Keratinocyte (primary cell): ENCODE data around the gene TMEM253. TPM values are rescaled to one million over a fixed set of nuclear protein-coding genes. Genes with fewer than 3 reads are reported as not detected.

ENCODE experiments used
- DNase-seq: peaks from one replicate; pipeline ENCODE4 v3.0.0-alpha.2; 2011; ENCODE audit warnings: low read depth, missing footprints, low spot score
- FAIRE-seq: peaks from 2 replicates; lab custom pipeline; 2011; peaks lifted over from hg19 to GRCh38; lab: Jason Lieb, UNC
- H2AFZ ChIP-seq: 2 replicates; pipeline ENCODE4 v1.6.0; 2012; ENCODE audit warnings: low read length, control low read depth, inconsistent platforms; ENCODE audit not compliant: control insufficient read depth
- H3K27ac ChIP-seq: 2 replicates; pipeline ENCODE4 v1.5.1; 2011; ENCODE audit warnings: low read length; ENCODE audit not compliant: control insufficient read depth, insufficient read depth
- H3K27me3 ChIP-seq: 3 replicates; pipeline ENCODE4 v1.6.0; 2011; ENCODE audit warnings: low read length; ENCODE audit not compliant: control insufficient read depth, insufficient read depth; ENCODE audit errors: extremely low read depth
- H3K36me3 ChIP-seq, 2 experiments: 2 replicates in 1 of 2; 3 replicates in 1 of 2; pipeline ENCODE4 v1.5.1; 2011; ENCODE audit warnings: low read length in 2 of 2, mild to moderate bottlenecking in 1 of 2; ENCODE audit not compliant: control insufficient read depth in 2 of 2, insufficient read depth in 2 of 2; ENCODE audit errors: extremely low read depth in 1 of 2
- H3K4me1 ChIP-seq: 3 replicates; pipeline ENCODE4 v1.5.1; 2011; ENCODE audit warnings: low read length; ENCODE audit not compliant: control insufficient read depth, insufficient read depth; ENCODE audit errors: extremely low read depth
- H3K4me2 ChIP-seq: 3 replicates; pipeline ENCODE4 v1.6.0; 2011; ENCODE audit warnings: low read depth, low read length; ENCODE audit not compliant: control insufficient read depth, insufficient read depth; ENCODE audit errors: extremely low read depth
- H3K4me3 ChIP-seq, 3 experiments: fragments of 200-600 bp in 1 of 3; sonication (generic) in 1 of 3; 2 replicates in 2 of 3; 3 replicates in 1 of 3; pipeline ENCODE4 v1.5.1; 2011 to 2016; ENCODE audit warnings: low read length in 3 of 3, mild to moderate bottlenecking in 3 of 3, control low read depth in 2 of 3, inconsistent platforms in 1 of 3, low read depth in 1 of 3, mixed read lengths in 1 of 3, mixed run types in 1 of 3, moderate library complexity in 1 of 3; ENCODE audit not compliant: control insufficient read depth in 2 of 3, insufficient read depth in 2 of 3; ENCODE audit errors: extremely low read depth in 1 of 3
- H3K79me2 ChIP-seq: 2 replicates; pipeline ENCODE4 v1.6.0; 2012; ENCODE audit warnings: low read length; ENCODE audit not compliant: control insufficient read depth, insufficient read depth
- H3K9ac ChIP-seq: 3 replicates; pipeline ENCODE4 v1.6.0; 2011; ENCODE audit warnings: low read length; ENCODE audit not compliant: control insufficient read depth, insufficient read depth; ENCODE audit errors: extremely low read depth
- H3K9me1 ChIP-seq: 3 replicates; pipeline ENCODE4 v1.6.0; 2011; ENCODE audit warnings: low read length; ENCODE audit not compliant: control insufficient read depth, insufficient read depth; ENCODE audit errors: extremely low read depth
- H3K9me3 ChIP-seq: 2 replicates; pipeline ENCODE4 v1.5.1; 2012; ENCODE audit warnings: low read depth, low read length; ENCODE audit not compliant: control insufficient read depth
- H4K20me1 ChIP-seq: 3 replicates; pipeline ENCODE4 v1.6.0; 2011; ENCODE audit warnings: low read length; ENCODE audit not compliant: control insufficient read depth, insufficient read depth; ENCODE audit errors: extremely low read depth
- EZH2 ChIP-seq: IDR thresholded peaks from one replicate; pipeline ENCODE4 v1.6.1; 2012; ENCODE audit warnings: inconsistent platforms, mild to moderate bottlenecking, low read length, moderate library complexity
- dilution Hi-C: fragments of 300-500 bp; cut with MboI; formaldehyde crosslinking; loops from one replicate; pipeline ENCODE4 v1.7.0; 2020; ENCODE audit warnings: low sequenced_read_pairs; ENCODE audit not compliant: extremely low pct_ligation_motif_present
- polyA plus RNA-seq, 5 experiments: library from polyadenylated mRNA; depleted of rRNA in 3 of 5; stranded (reverse) in 3 of 5; stranded (forward) in 1 of 5; unstranded in 1 of 5; fragments of >200 nt; gene quantifications; 1 replicate in 1 of 5; 2 replicates in 3 of 5; 3 replicates in 1 of 5; pipeline versions ENCODE4 v1.2.1 to v1.2.3, GENCODE V29; 2011 to 2012; ENCODE audit warnings: missing spikeins in 2 of 5, low read depth in 1 of 5, low replicate concordance in 1 of 5
- TF ChIP-seq, protein P1 (sequence below), 3 experiments: IDR thresholded peaks in 1 of 3; conservative IDR thresholded peaks in 1 of 3; optimal IDR thresholded peaks in 1 of 3; 2 replicates in 2 of 3; 3 replicates in 1 of 3; pipeline versions ENCODE3 to v1.5.1; 2011; ENCODE audit warnings: low read length in 3 of 3, mild to moderate bottlenecking in 3 of 3, moderate library complexity in 2 of 3, control low read depth in 1 of 3, inconsistent platforms in 1 of 3; ENCODE audit not compliant: insufficient read depth in 2 of 3; ENCODE audit errors: extremely low read depth in 1 of 3

Gene TMEM253
- polyA plus RNA-seq, 1 donor (not counting 4 experiments of a cell fraction or from before 2014, with no cell fraction given) = 1.1 TPM

DNA sequence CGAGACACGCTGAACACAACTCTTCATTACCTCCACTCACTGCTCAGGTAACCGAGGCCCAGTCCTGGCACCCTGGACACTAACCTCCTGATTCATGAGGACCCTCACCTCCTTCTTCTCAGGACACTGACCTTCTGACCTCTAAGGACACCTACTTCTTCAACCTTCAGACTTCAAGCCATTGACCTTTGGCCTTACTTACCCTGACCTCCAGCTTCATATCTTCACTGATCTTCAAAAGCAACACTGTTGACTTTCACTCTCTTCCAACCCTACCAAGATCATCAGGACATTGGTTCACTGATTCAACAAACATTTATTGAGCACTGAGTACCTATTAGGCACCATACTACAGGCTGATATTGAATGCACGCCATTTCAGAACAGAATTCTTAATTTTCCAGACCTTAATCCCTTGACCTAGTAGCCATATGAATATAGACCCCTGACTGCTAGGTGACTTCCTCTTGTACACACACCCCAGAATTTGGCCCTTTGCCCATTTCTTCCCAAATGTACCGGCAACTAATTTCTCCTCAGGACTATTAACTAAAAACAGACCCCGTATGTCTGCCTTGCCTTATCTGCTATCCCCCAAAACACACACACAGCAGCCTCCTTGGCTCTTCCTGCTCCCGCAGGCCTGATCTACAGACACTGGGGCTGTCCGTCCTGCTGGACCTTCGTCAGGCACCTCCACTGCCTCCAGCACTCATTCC is 25.0 kb upstream of the TMEM253 start:
- DNase-seq (no peak), FAIRE-seq (no peak)
- Histone ChIP-seq H3K4me3 (no peak overlapping the region), H3K79me2 (no peaks in the 10 kb centered on the region), H3K27me3 (no peaks in the 10 kb centered on the region), H3K36me3 (peaks cover 8% of the 10 kb centered on the region in 2 experiments), H3K9ac (no peak overlapping the region), H4K20me1 (no peaks in the 10 kb centered on the region), H3K9me3 (no peaks in the 10 kb centered on the region), H3K9me1 (no peaks in the 10 kb centered on the region), H3K4me1 (peaks cover 10% of the 10 kb centered on the region), H2AFZ (no peak overlapping the region), H3K27ac (no peak overlapping the region), H3K4me2 (no peak overlapping the region)
- TF ChIP-seq EZH2 = no peak
- TF ChIP-seq, protein P1, sequence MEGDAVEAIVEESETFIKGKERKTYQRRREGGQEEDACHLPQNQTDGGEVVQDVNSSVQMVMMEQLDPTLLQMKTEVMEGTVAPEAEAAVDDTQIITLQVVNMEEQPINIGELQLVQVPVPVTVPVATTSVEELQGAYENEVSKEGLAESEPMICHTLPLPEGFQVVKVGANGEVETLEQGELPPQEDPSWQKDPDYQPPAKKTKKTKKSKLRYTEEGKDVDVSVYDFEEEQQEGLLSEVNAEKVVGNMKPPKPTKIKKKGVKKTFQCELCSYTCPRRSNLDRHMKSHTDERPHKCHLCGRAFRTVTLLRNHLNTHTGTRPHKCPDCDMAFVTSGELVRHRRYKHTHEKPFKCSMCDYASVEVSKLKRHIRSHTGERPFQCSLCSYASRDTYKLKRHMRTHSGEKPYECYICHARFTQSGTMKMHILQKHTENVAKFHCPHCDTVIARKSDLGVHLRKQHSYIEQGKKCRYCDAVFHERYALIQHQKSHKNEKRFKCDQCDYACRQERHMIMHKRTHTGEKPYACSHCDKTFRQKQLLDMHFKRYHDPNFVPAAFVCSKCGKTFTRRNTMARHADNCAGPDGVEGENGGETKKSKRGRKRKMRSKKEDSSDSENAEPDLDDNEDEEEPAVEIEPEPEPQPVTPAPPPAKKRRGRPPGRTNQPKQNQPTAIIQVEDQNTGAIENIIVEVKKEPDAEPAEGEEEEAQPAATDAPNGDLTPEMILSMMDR (optimal IDR thresholded peaks at IDR 0.05 in 1 of 3, IDR thresholded peaks at IDR 0.05 in 1 of 3, conservative IDR thresholded peaks at IDR 0.05 in 1 of 3; ENCODE audit: extremely low read depth in 1 of 3, insufficient read depth in 2 of 3, low read length in 3 of 3) = no peak
- dilution Hi-C loops = no loop called here

DNA sequence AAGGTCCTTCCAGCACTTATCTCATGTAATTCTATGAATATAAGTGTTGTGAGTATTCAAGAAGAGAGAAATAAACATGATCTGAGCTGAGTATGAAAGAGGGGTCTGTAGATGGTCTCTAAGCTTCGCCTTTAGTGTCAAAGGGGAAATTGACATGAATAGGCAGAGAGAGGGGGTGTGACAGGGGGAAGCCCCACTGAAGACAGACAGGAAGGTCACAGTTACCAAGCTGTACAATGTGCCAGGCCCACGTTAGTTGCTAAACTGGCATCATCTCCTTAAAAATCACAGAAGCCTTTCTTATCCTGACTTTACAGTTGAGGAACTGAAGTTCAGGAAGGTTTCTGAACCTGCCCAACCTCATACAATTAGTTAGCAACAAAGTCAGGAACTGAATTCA is 23.2 kb upstream of the TMEM253 start:
- dilution Hi-C loops = no loop called here
- Histone ChIP-seq H3K4me3 (no peak overlapping the region), H3K27ac (no peak overlapping the region), H3K9ac (no peak overlapping the region), H4K20me1 (no peaks in the 10 kb centered on the region), H3K4me2 (no peak overlapping the region), H3K27me3 (no peaks in the 10 kb centered on the region), H3K36me3 (peaks cover 8 to 12% of the 10 kb centered on the region in 2 experiments), H3K9me1 (no peaks in the 10 kb centered on the region), H2AFZ (no peak overlapping the region), H3K79me2 (no peaks in the 10 kb centered on the region), H3K9me3 (no peaks in the 10 kb centered on the region), H3K4me1 (no peaks in the 10 kb centered on the region)
- DNase-seq (no peak), FAIRE-seq (no peak)
- TF ChIP-seq, protein P1 (optimal IDR thresholded peaks at IDR 0.05 in 1 of 3, IDR thresholded peaks at IDR 0.05 in 1 of 3, conservative IDR thresholded peaks at IDR 0.05 in 1 of 3; ENCODE audit: extremely low read depth in 1 of 3, insufficient read depth in 2 of 3, low read length in 3 of 3) = no peak
- TF ChIP-seq EZH2 = no peak
